Measurements from ENCODE around the gene AIRE. TPM values are rescaled to one million over a fixed set of nuclear protein-coding genes. Genes with fewer than 3 reads are reported as not detected.

The AIRE gene
- total RNA-seq, 3 donors from 2014 or later: 0.12 to 0.16 TPM; not detected in 1

DNA sequence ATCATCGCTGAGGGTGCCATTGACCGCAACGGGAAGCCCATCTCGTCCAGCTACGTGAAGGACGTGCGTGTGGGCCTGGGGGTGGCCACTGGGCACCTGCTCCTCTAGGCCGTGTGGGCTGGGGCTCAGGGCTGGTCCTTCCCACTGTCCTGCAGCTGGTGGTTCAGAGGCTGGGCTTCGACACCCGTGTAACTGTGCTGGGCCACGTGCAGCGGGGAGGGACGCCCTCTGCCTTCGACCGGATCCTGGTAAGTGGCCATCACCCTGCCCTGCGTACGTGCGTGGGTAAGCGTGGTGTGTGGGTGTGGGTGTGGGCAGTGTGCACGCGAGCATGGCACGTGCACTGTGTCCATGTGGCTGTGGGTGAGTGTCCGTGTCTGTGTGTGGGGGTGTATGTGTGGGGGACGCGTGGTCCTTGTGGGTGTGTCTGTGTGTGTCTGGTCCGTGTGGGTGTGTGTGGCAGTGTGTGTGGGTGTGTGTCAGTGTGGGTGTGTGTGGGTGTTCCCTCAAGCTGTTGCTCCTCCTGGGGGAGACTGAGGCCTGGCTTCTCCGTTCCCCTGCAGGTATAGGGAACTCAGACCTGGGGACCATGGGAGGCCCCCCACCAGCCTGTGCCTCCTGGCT, 30.7 kb downstream of the AIRE start:
- peaks cover 8% of the 10 kb centered on the region for H3K36me3 ChIP-seq (ENCODE audit: low read depth)

DNA sequence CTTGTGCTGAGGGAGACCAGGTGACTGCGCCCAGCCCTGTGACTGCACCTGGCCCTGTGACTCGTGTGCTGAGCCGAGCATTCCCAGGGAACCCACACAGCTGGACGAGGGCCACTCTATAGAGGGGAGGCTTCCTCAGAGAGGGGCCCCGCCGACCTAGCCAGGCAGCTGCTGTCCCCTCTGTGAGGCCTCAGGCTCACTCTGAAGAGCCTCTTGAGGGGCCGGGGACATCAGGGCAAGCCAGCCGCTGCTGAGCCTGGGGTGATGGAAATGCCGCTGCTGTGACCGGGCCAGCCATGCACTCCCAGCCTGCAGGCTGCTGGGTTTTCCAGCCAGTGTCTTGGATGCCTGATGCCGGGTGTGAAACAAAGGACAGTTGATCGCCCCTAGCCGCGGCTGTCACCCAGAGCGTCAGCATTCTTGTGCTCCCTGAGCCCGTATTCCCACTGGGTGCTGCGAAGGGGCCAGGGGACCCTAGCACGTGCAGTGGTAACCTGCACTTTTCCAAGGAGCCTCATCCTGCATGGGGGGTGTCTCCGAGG, 31.6 kb downstream of the AIRE start:
- TF ChIP-seq CTCF (IDR thresholded peaks at IDR 0.05): no peak
- Histone ChIP-seq H3K4me3 (no peak overlapping the region), H3K9me3 (no peaks in the 10 kb centered on the region), H3K36me3 (ENCODE audit: low read depth) (peaks cover 16% of the 10 kb centered on the region), H3K4me1 (ENCODE audit: low read depth) (no peaks in the 10 kb centered on the region)
- intact Hi-C loops (cut with DNase I, micrococcal nuclease): no loop called here
- ATAC-seq (no peak), DNase-seq (no peak)

More for the DNA sequence above, 30.7 kb downstream of the AIRE start:
- TF ChIP-seq CTCF (IDR thresholded peaks at IDR 0.05): no peak
- intact Hi-C loops (cut with DNase I, micrococcal nuclease): no loop called here
- no peak for DNase-seq
- Histone ChIP-seq H3K4me1 (ENCODE audit: low read depth) (no peaks in the 10 kb centered on the region), H3K4me3 (no peak overlapping the region), H3K9me3 (no peaks in the 10 kb centered on the region)
- ATAC-seq: no peak

- Histone ChIP-seq H3K4me1 (ENCODE audit: low read depth) (no peaks in the 10 kb centered on the region), H3K4me3 (no peak overlapping the region), H3K36me3 (ENCODE audit: low read depth) (peaks cover 17% of the 10 kb centered on the region), H3K9me3 (no peaks in the 10 kb centered on the region)
- no peak for TF ChIP-seq CTCF (IDR thresholded peaks at IDR 0.05)
- ATAC-seq (no peak), DNase-seq (no peak)
- intact Hi-C loops (cut with DNase I, micrococcal nuclease): no loop called here
These were observed 32.2 kb downstream of the AIRE start for GRCh38 chr21:44317871-44318270.

DNA sequence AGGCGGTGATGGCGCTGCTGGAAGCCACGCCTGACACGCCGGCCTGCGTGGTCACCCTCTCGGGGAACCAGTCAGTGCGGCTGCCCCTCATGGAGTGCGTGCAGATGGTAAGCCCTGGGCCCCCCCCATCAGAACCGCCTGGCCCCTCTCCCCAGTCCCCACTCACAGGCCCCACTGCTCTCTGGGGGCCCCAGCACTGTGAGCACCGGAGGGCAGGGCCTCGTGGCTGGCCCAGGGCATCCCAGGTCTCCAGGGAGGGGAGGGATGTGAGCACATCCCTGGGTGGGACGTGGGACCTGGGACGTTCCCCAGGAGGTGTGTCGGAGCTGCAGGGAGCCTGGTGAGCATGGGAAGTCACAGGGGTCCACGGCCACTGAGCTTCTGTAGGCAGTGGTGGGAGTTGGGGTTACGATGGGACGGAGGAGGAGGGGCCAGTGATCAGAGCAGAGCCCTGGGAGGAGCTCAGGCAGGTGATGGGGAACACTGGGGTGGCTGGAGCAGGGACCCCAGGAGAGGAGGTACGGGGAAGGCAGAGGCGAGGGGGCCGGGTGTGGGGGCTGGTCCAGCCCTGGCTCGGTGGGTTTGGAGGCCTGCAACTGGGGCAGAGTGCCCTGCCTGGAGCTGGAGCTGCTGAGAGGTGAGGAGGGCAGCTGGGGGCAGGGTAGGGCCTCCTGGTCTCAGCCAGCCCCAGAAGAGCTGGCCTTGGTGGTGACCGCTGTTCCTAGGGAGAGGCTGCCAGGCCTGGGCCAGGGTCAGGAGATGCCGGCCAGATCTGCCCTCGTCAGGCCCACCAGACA, 33.0 kb downstream of the AIRE start:
- H3K4me1 ChIP-seq (ENCODE audit: low read depth): no peaks in the 10 kb centered on the region
- peaks cover 12% of the 10 kb centered on the region for H3K36me3 ChIP-seq (ENCODE audit: low read depth)
- no peak for TF ChIP-seq CTCF (IDR thresholded peaks at IDR 0.05)
- DNase-seq (no peak), ATAC-seq (no peak)
- intact Hi-C loops (cut with DNase I, micrococcal nuclease): no loop called here
- H3K9me3 ChIP-seq: no peaks in the 10 kb centered on the region
- no peak overlapping the region for H3K4me3 ChIP-seq

DNA sequence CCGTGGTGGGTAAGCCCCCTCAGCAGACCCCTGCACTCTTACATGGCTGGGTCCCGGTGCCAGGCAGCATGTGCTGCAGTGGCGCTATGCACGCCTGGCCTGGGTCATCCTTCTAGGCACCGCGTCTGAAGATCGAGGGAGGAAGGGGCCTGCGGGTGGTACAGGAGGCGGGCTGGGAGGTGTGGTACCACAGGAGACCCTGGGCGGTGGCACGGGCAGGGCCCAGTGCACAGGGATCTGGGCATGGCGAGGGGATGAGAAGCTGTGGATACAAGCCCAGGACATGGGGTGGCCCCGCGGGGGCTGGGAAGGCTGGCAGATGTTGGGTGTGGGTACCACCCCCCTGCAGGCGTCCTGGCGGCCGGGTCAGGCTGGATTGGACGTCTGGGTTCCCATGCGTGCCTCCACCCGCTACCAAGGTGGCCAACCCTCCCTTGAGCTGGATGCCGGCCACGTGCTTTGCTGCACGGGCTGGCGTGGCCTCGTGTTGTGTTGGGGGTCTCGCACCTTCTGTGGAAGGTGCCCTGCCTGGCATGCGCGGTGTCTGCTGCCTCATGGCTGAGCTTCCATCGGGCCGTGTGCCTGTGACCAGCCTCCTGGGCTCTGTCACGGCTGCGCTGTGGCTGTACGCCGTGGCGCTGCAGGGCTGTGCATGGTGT, 33.9 kb downstream of the AIRE start:
- Histone ChIP-seq H3K4me1 (ENCODE audit: low read depth) (no peaks in the 10 kb centered on the region), H3K4me3 (no peak overlapping the region), H3K36me3 (ENCODE audit: low read depth) (peaks cover 14% of the 10 kb centered on the region), H3K9me3 (no peaks in the 10 kb centered on the region)
- ATAC-seq (no peak), DNase-seq (no peak)
- TF ChIP-seq CTCF (IDR thresholded peaks at IDR 0.05): no peak
- intact Hi-C loops (cut with DNase I, micrococcal nuclease): no loop called here
